Activated B cell treated with CpG ODN at 0.5 μM for 24 hours (primary cell): ENCODE measurements around the gene QSOX2. TPM values are rescaled to one million over a fixed set of nuclear protein-coding genes. Genes with fewer than 3 reads are reported as not detected.

ENCODE experiments used
- ATAC-seq: fragments of 200-7000 bp; cut with Tn5 transposase; one replicate; pipeline ENCODE4 v1.10.0; 2021; ENCODE audit warnings: low read depth, mild to moderate bottlenecking, moderate library complexity
- CTCF ChIA-PET: fragments of 350-600 bp; sonication (Branson Sonifier 250); formaldehyde crosslinking; loops from one replicate; lab custom pipeline; 2021; ENCODE audit warnings: antibody characterized with exemption; lab: Charles Lee
- POLR2A ChIA-PET: fragments of 350-600 bp; sonication (Branson Sonifier 250); formaldehyde crosslinking; loops from one replicate; lab custom pipeline; 2021; ENCODE audit warnings: antibody characterized with exemption; lab: Charles Lee
- DNase-seq: peaks from one replicate; pipeline ENCODE4 v3.0.0; 2022
- H3K27ac Mint-ChIP-seq: one replicate; pipeline ENCODE4 v1.8.0; 2020; ENCODE audit warnings: mixed read lengths
- H3K27me3 Mint-ChIP-seq: one replicate; pipeline ENCODE4 v1.8.0; 2021; ENCODE audit warnings: mixed read lengths
- H3K36me3 Mint-ChIP-seq: one replicate; pipeline ENCODE4 v1.8.0; 2021; ENCODE audit warnings: low read depth, mixed read lengths
- H3K4me1 Mint-ChIP-seq: one replicate; pipeline ENCODE4 v1.8.0; 2021; ENCODE audit warnings: mixed read lengths
- H3K4me3 Mint-ChIP-seq: one replicate; pipeline ENCODE4 v1.8.0; 2020; ENCODE audit warnings: mild to moderate bottlenecking, mixed read lengths
- H3K9me3 Mint-ChIP-seq: one replicate; pipeline ENCODE4 v1.8.0; 2020; ENCODE audit warnings: mixed read lengths
- intact Hi-C: fragments of 100-400 bp; cut with micrococcal nuclease; formaldehyde crosslinking; loops from one replicate; pipeline ENCODE4 v1.15.1; 2024
- total RNA-seq: library from RNA; stranded (reverse); gene quantifications from 2 replicates; pipeline ENCODE4 v1.2.3, GENCODE V29; 2022
- TF ChIP-seq, protein P1 (sequence below): fragments of 200-600 bp; IDR thresholded peaks from one replicate; pipeline ENCODE4 v1.8.0; 2022; ENCODE audit warnings: antibody characterized with exemption, mild to moderate bottlenecking

Gene QSOX2
- total RNA-seq, 1 donor from 2014 or later = 49.1 TPM

DNA sequence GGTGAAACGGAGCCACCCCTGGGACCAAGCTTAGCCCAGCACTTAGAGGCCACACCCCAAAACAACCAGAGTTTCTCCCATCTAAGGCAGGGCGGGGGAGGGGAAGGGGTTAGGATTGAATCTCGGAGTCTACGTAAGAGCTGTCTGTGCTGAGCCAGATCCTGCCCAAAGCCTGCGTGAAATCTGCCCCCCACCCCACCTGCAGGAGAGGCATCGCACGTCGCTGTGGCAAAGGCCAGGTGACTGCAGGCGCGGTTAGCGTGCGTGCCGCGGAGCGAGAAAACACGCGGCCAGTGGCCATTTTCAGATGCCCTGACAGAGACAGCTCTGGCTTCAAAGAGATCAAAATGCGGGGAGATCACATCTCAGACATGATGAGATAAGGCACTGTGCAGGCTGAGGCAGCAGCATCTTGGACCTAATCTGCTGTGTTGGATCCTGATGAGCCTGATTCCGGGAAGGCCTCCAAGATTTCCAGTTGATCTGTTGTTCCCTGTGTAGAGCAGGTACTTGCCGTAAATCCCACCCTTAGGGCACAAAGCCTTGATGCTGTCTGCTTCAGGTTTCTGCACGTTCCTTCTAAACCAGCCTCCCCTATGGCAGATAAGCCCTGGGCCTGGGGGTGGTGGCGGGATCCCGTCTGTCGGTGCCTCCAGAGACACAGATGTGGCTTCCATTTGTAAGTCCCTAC is 2.5 kb upstream of the QSOX2 start:
- Mint-ChIP-seq H3K4me3 (no peak overlapping the region), H3K27me3 (no peaks in the 10 kb centered on the region), H3K4me1 (peaks cover 25% of the 10 kb centered on the region), H3K36me3 (peaks cover 16% of the 10 kb centered on the region), H3K27ac (no peak overlapping the region), H3K9me3 (no peaks in the 10 kb centered on the region)
- ChIA-PET POLR2A (no interaction called here), CTCF (no interaction called here)
- DNase-seq (no peak), ATAC-seq (no peak)
- TF ChIP-seq, protein P1, sequence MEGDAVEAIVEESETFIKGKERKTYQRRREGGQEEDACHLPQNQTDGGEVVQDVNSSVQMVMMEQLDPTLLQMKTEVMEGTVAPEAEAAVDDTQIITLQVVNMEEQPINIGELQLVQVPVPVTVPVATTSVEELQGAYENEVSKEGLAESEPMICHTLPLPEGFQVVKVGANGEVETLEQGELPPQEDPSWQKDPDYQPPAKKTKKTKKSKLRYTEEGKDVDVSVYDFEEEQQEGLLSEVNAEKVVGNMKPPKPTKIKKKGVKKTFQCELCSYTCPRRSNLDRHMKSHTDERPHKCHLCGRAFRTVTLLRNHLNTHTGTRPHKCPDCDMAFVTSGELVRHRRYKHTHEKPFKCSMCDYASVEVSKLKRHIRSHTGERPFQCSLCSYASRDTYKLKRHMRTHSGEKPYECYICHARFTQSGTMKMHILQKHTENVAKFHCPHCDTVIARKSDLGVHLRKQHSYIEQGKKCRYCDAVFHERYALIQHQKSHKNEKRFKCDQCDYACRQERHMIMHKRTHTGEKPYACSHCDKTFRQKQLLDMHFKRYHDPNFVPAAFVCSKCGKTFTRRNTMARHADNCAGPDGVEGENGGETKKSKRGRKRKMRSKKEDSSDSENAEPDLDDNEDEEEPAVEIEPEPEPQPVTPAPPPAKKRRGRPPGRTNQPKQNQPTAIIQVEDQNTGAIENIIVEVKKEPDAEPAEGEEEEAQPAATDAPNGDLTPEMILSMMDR = no peak
- intact Hi-C loops = loop anchor here (10.0 kb wide), 1 partner anchor 157 kb away; the partner anchor contains the start of gene SNAPC4

- ATAC-seq = no peak
- Mint-ChIP-seq H3K27me3 (no peaks in the 10 kb centered on the region), H3K36me3 (peaks cover 22% of the 10 kb centered on the region), H3K4me1 (peaks cover 31% of the 10 kb centered on the region), H3K27ac (no peak overlapping the region), H3K4me3 (no peak overlapping the region), H3K9me3 (no peaks in the 10 kb centered on the region)
- TF ChIP-seq, protein P1 = no peak
- ChIA-PET CTCF (no interaction called here), POLR2A (interaction anchor here (0.6 kb wide), 1 partner anchor 20 kb away, joined by 3 read pairs; no protein-coding TSS in a partner anchor)
- intact Hi-C loops = loop anchor here (10.0 kb wide), 1 partner anchor 157 kb away; the partner anchor contains the start of gene SNAPC4
- no peak for DNase-seq
Measured at GRCh38 chr9:136247551-136247916, 1.9 kb upstream of the QSOX2 start.

- Mint-ChIP-seq H3K4me1 (peaks cover 36% of the 10 kb centered on the region), H3K36me3 (peaks cover 24% of the 10 kb centered on the region), H3K4me3 (no peak overlapping the region), H3K27me3 (no peaks in the 10 kb centered on the region), H3K27ac (no peak overlapping the region), H3K9me3 (no peaks in the 10 kb centered on the region)
- intact Hi-C loops = loop anchor here (10.0 kb wide), 1 partner anchor 158 kb away; the partner anchor contains the start of gene SNAPC4
- ChIA-PET CTCF (no interaction called here), POLR2A (interaction anchor here (0.6 kb wide), 1 partner anchor 21 kb away, joined by 3 read pairs; no protein-coding TSS in a partner anchor)
- TF ChIP-seq, protein P1 = no peak
- ATAC-seq (no peak), DNase-seq (no peak)
Measured at GRCh38 chr9:136246849-136247550, 1.4 kb upstream of the QSOX2 start.

- Mint-ChIP-seq H3K4me3 (peak overlapping the region; percentile 95), H3K27me3 (no peaks in the 10 kb centered on the region), H3K9me3 (no peaks in the 10 kb centered on the region), H3K27ac (peak overlapping the region; percentile 92), H3K4me1 (peaks cover 57% of the 10 kb centered on the region), H3K36me3 (peaks cover 34% of the 10 kb centered on the region)
- no peak for ATAC-seq
- DNase-seq = no peak
- intact Hi-C loops = loop anchor here (1.0 to 10.0 kb wide), 8 partner anchors 20 to 284 kb away; partner anchors contain the start of genes DNLZ, LHX3, SNAPC4 and TMEM250
- ChIA-PET POLR2A (interaction anchor here (0.6 to 2.0 kb wide), 6 partner anchors 19 to 119 kb away, joined by 3 to 10 read pairs (median 4); partner anchors contain the start of gene DNLZ), CTCF (interaction anchor here (3.6 kb wide), 1 partner anchor 20 kb away, joined by 39 read pairs; no protein-coding TSS in a partner anchor)
- TF ChIP-seq, protein P1 = no peak
Measured at GRCh38 chr9:136244969-136245218, 718 bp downstream of the QSOX2 start.
